Left renal pelvis (tissue), 4 donors: Measurements from ENCODE around the gene DCAF15. TPM values are rescaled to one million over a fixed set of nuclear protein-coding genes. Genes with fewer than 3 reads are reported as not detected.

Source experiments
- DNase-seq, 4 donors: peaks; one replicate each; pipeline ENCODE4 v3.0.0-alpha.2; 2013; ENCODE audit warnings: low read depth in 4 of 4, low spot score in 3 of 4
- polyA plus RNA-seq, 4 donors: library from polyadenylated mRNA; unstranded; fragments of 120-200 nt; gene quantifications; one replicate each; pipeline ENCODE4 v1.2.1, GENCODE V29; 2013; ENCODE audit not compliant: insufficient read length in 4 of 4

Gene DCAF15
- polyA plus RNA-seq, 4 donors, result 26.1 to 46.7 (median 28.2) TPM

- DNase-seq, result no peak
These were observed 21.9 kb upstream of the DCAF15 start for GRCh38 chr19:13930402-13930801.

GRCh38 chr19:13931391-13932148, 20.7 kb upstream of the DCAF15 start:
- no peak for DNase-seq

GRCh38 chr19:13932149-13932637, 20.1 kb upstream of the DCAF15 start:
- DNase-seq, result no peak

GRCh38 chr19:13932911-13933393, 19.4 kb upstream of the DCAF15 start:
- DNase-seq, result no peak

- no peak for DNase-seq
These were observed 17.6 kb upstream of the DCAF15 start for GRCh38 chr19:13934785-13935109.

GRCh38 chr19:13935765-13936510, 16.4 kb upstream of the DCAF15 start:
- DNase-seq, result no peak

GRCh38 chr19:13937479-13938300, 14.6 kb upstream of the DCAF15 start:
- no peak for DNase-seq

GRCh38 chr19:13938301-13939064, 13.8 kb upstream of the DCAF15 start, which contains the start of gene PODNL1:
TSS of gene PODNL1 (minus strand) at chr19:13938417. CDS start at chr19:13938181, 236 bp downstream.
- DNase-seq, result no peak

- DNase-seq, result no peak
These were observed 10.2 kb upstream of the DCAF15 start for GRCh38 chr19:13942023-13942684.

GRCh38 chr19:13946414-13946813, 5.9 kb upstream of the DCAF15 start:
- no peak for DNase-seq

- DNase-seq, result no peak
These were observed 1.3 kb upstream of the DCAF15 start for GRCh38 chr19:13951043-13951442.

GRCh38 chr19:13951799-13952153, 533 bp upstream of the DCAF15 start:
- DNase-seq, result no peak

GRCh38 chr19:13952931-13953531, 722 bp downstream of the DCAF15 start:
- no peak for DNase-seq

- DNase-seq, result no peak
These were observed 1.9 kb downstream of the DCAF15 start for GRCh38 chr19:13954185-13954584.

- no peak for DNase-seq
These were observed 3.5 kb downstream of the DCAF15 start for GRCh38 chr19:13955662-13956364.

GRCh38 chr19:13956365-13956744, 4.0 kb downstream of the DCAF15 start:
- no peak for DNase-seq

GRCh38 chr19:13957051-13957450, 4.7 kb downstream of the DCAF15 start:
- DNase-seq, result no peak

- DNase-seq, result no peak
These were observed 5.7 kb downstream of the DCAF15 start for GRCh38 chr19:13958043-13958442.
